ENCODE data around the gene MUSK.

- TF ChIP-seq, protein P1, sequence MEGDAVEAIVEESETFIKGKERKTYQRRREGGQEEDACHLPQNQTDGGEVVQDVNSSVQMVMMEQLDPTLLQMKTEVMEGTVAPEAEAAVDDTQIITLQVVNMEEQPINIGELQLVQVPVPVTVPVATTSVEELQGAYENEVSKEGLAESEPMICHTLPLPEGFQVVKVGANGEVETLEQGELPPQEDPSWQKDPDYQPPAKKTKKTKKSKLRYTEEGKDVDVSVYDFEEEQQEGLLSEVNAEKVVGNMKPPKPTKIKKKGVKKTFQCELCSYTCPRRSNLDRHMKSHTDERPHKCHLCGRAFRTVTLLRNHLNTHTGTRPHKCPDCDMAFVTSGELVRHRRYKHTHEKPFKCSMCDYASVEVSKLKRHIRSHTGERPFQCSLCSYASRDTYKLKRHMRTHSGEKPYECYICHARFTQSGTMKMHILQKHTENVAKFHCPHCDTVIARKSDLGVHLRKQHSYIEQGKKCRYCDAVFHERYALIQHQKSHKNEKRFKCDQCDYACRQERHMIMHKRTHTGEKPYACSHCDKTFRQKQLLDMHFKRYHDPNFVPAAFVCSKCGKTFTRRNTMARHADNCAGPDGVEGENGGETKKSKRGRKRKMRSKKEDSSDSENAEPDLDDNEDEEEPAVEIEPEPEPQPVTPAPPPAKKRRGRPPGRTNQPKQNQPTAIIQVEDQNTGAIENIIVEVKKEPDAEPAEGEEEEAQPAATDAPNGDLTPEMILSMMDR (IDR thresholded peaks at IDR 0.05; ENCODE audit: low read length) = no peak
- no peak for TF ChIP-seq EZH2 (IDR thresholded peaks at IDR 0.05; ENCODE audit: borderline replicate concordance, low read length)
Measured at GRCh38 chr9:110775724-110776123, 107.1 kb downstream of the MUSK start.

Measured in OCI-LY1 (cell line).